Measurements from ENCODE around the gene HMCN1. TPM values are rescaled to one million over a fixed set of nuclear protein-coding genes. Genes with fewer than 3 reads are reported as not detected.
"Not testable (repeated sequence)": the region's sequence is repeated elsewhere in the genome, so short reads cannot be mapped to it uniquely, and the experiment has no call there.

The HMCN1 gene
- total RNA-seq, 1 experiment from 2014 or later, result 0.23 TPM

GRCh38 chr1:186208405-186209129 lies 474.4 kb downstream of the HMCN1 start:
- DNase-seq (ENCODE audit: low read depth, low spot score), result no peak
- intact Hi-C loops (cut with micrococcal nuclease; ENCODE audit: unreplicated experiment), result no loop called here
- POLR2A ChIA-PET, result no interaction called here
- in situ Hi-C loops (cut with HindIII; ENCODE audit: low pct_unique_long_range_greater_than_20kb, low sequenced_read_pairs), result no loop called here
- TF ChIP-seq SIN3A (IDR thresholded peaks at IDR 0.05; ENCODE audit: borderline replicate concordance, insufficient read depth, low read depth, low read length) (no peak), TCF7L2 (IDR thresholded peaks at IDR 0.05; ENCODE audit: low read depth, low read length) (no peak), REST (IDR thresholded peaks at IDR 0.05; ENCODE audit: insufficient read depth in 1 of 2, low read depth in 2 of 2, low read length in 1 of 2) (no peak), CTCF (IDR thresholded peaks at IDR 0.05) (no peak), POLR2AphosphoS5 (IDR thresholded peaks at IDR 0.05; ENCODE audit: low read depth, low read length) (no peak)
- no TSS peak for BruUV-seq (replicated peaks)
- Histone ChIP-seq H3K9me3 (ENCODE audit: control insufficient read depth, insufficient read depth, low read depth, low read length) (no peaks in the 10 kb centered on the region), H3K27ac (ENCODE audit: low read length) (no peak overlapping the region), H3K27me3 (ENCODE audit: control insufficient read depth, insufficient read depth, low read length) (no peaks in the 10 kb centered on the region), H3K4me3 (ENCODE audit: low read depth in 2 of 2, low read length in 2 of 2) (no peak overlapping the region), H3K4me1 (ENCODE audit: control insufficient read depth, insufficient read depth, low read length) (no peaks in the 10 kb centered on the region), H3K36me3 (ENCODE audit: control insufficient read depth, insufficient read depth, low read length) (no peaks in the 10 kb centered on the region)
- no peak for ATAC-seq
- CTCF ChIA-PET, result no interaction called here

GRCh38 chr1:186210258-186210657 lies 476.1 kb downstream of the HMCN1 start:
- in situ Hi-C loops (cut with HindIII; ENCODE audit: low pct_unique_long_range_greater_than_20kb, low sequenced_read_pairs), result no loop called here
- no peaks in the 10 kb centered on the region for H3K4me1 ChIP-seq (ENCODE audit: control insufficient read depth, insufficient read depth, low read length)
- no peak overlapping the region for H3K27ac ChIP-seq (ENCODE audit: low read length)
- intact Hi-C loops (cut with micrococcal nuclease; ENCODE audit: unreplicated experiment), result loop anchor here (10.0 kb wide), 1 partner anchor 55 kb away; no protein-coding TSS in a partner anchor
- ATAC-seq (no peak), DNase-seq (ENCODE audit: low read depth, low spot score) (no peak)
- no peak for TF ChIP-seq CTCF (IDR thresholded peaks at IDR 0.05)
- no peak for TF ChIP-seq SIN3A (IDR thresholded peaks at IDR 0.05; ENCODE audit: borderline replicate concordance, insufficient read depth, low read depth, low read length)
- TF ChIP-seq REST (IDR thresholded peaks at IDR 0.05; ENCODE audit: insufficient read depth in 1 of 2, low read depth in 2 of 2, low read length in 1 of 2), result no peak
- TF ChIP-seq TCF7L2 (IDR thresholded peaks at IDR 0.05; ENCODE audit: low read depth, low read length), result no peak
- TF ChIP-seq POLR2AphosphoS5 (IDR thresholded peaks at IDR 0.05; ENCODE audit: low read depth, low read length), result no peak
- no peaks in the 10 kb centered on the region for H3K27me3 ChIP-seq (ENCODE audit: control insufficient read depth, insufficient read depth, low read length)
- POLR2A ChIA-PET, result no interaction called here
- no peaks in the 10 kb centered on the region for H3K9me3 ChIP-seq (ENCODE audit: control insufficient read depth, insufficient read depth, low read depth, low read length)
- no peaks in the 10 kb centered on the region for H3K36me3 ChIP-seq (ENCODE audit: control insufficient read depth, insufficient read depth, low read length)
- no peak overlapping the region for H3K4me3 ChIP-seq (ENCODE audit: low read depth in 2 of 2, low read length in 2 of 2)
- no TSS peak for BruUV-seq (replicated peaks)
- CTCF ChIA-PET, result no interaction called here

- CTCF ChIA-PET; ATAC-seq; H3K4me1 ChIP-seq (ENCODE audit: control insufficient read depth, insufficient read depth, low read length); in situ Hi-C loops (cut with HindIII; ENCODE audit: low pct_unique_long_range_greater_than_20kb, low sequenced_read_pairs); H3K4me3 ChIP-seq (ENCODE audit: low read depth in 2 of 2, low read length in 2 of 2); H3K27ac ChIP-seq (ENCODE audit: low read length); H3K36me3 ChIP-seq (ENCODE audit: control insufficient read depth, insufficient read depth, low read length); H3K9me3 ChIP-seq (ENCODE audit: control insufficient read depth, insufficient read depth, low read depth, low read length); DNase-seq (ENCODE audit: low read depth, low spot score); POLR2A ChIA-PET; H3K27me3 ChIP-seq (ENCODE audit: control insufficient read depth, insufficient read depth, low read length); BruUV-seq (replicated peaks): not testable (repeated sequence)
- intact Hi-C loops (cut with micrococcal nuclease; ENCODE audit: unreplicated experiment), result loop anchor here (10.0 kb wide), 1 partner anchor 57 kb away; no protein-coding TSS in a partner anchor
These were observed 477.4 kb downstream of the HMCN1 start for GRCh38 chr1:186211583-186211982.

All from Panc1 (cell line).